Astrocyte (in vitro differentiated cells and primary cell): ENCODE data around the gene PRKCE. TPM values are rescaled to one million over a fixed set of nuclear protein-coding genes. Genes with fewer than 3 reads are reported as not detected.
A peak's percentile ranks its signal among the peaks of the same experiment; 100 is the strongest.

Source experiments
- DNase-seq: peaks from one replicate; pipeline ENCODE4 v3.0.0-alpha.2; 2010; ENCODE audit warnings: low read depth
- FAIRE-seq: peaks from 2 replicates; lab custom pipeline; 2011; peaks lifted over from hg19 to GRCh38; lab: Jason Lieb, UNC
- H2AFZ ChIP-seq: 2 replicates; pipeline ENCODE4 v1.6.0; 2012; ENCODE audit warnings: low read depth, low read length, inconsistent platforms
- H3K27ac ChIP-seq: 2 replicates; pipeline ENCODE4 v1.5.1; 2011; ENCODE audit warnings: low read depth, low read length, inconsistent platforms
- H3K27me3 ChIP-seq: 2 replicates; pipeline ENCODE4 v1.6.0; 2011; ENCODE audit warnings: low read length, inconsistent platforms; ENCODE audit not compliant: insufficient read depth
- H3K36me3 ChIP-seq: 2 replicates; pipeline ENCODE4 v1.5.1; 2011; ENCODE audit warnings: low read length, inconsistent platforms; ENCODE audit not compliant: insufficient read depth
- H3K4me1 ChIP-seq: 2 replicates; pipeline ENCODE4 v1.5.1; 2011; ENCODE audit warnings: low read length, inconsistent platforms; ENCODE audit not compliant: insufficient read depth
- H3K4me2 ChIP-seq: 2 replicates; pipeline ENCODE4 v1.6.0; 2012; ENCODE audit warnings: low read length, inconsistent platforms
- H3K4me3 ChIP-seq: 2 replicates; pipeline ENCODE4 v1.5.1; 2011; ENCODE audit warnings: low read depth, mild to moderate bottlenecking, low read length, inconsistent platforms; ENCODE audit not compliant: insufficient read depth
- H3K79me2 ChIP-seq: 2 replicates; pipeline ENCODE4 v1.6.0; 2012; ENCODE audit warnings: mild to moderate bottlenecking, low read length, inconsistent platforms; ENCODE audit not compliant: insufficient read depth
- H3K9ac ChIP-seq: 2 replicates; pipeline ENCODE4 v1.6.0; 2012; ENCODE audit warnings: mild to moderate bottlenecking, low read length, inconsistent platforms
- H3K9me3 ChIP-seq: 2 replicates; pipeline ENCODE4 v1.5.1; 2012; ENCODE audit warnings: low read depth, mild to moderate bottlenecking, low read length, inconsistent platforms; ENCODE audit not compliant: insufficient read depth
- H4K20me1 ChIP-seq: 2 replicates; pipeline ENCODE4 v1.6.0; 2012; ENCODE audit warnings: low read length, inconsistent platforms; ENCODE audit not compliant: insufficient read depth
- H3K27ac Mint-ChIP-seq: one replicate; pipeline ENCODE4 v1.8.0; 2021; ENCODE audit warnings: mild to moderate bottlenecking, mixed read lengths; ENCODE audit not compliant: unreplicated experiment
- H3K27me3 Mint-ChIP-seq: one replicate; pipeline ENCODE4 v1.8.0; 2021; ENCODE audit warnings: low read depth, mixed read lengths; ENCODE audit not compliant: unreplicated experiment
- H3K36me3 Mint-ChIP-seq: one replicate; pipeline ENCODE4 v1.8.0; 2021; ENCODE audit warnings: low read depth, mixed read lengths; ENCODE audit not compliant: unreplicated experiment
- H3K4me1 Mint-ChIP-seq: one replicate; pipeline ENCODE4 v1.8.0; 2021; ENCODE audit warnings: low read depth, mixed read lengths; ENCODE audit not compliant: unreplicated experiment
- H3K4me3 Mint-ChIP-seq: one replicate; pipeline ENCODE4 v1.8.0; 2021; ENCODE audit warnings: mild to moderate bottlenecking, moderate library complexity, mixed read lengths; ENCODE audit not compliant: unreplicated experiment
- H3K9me3 Mint-ChIP-seq: one replicate; pipeline ENCODE4 v1.8.0; 2021; ENCODE audit warnings: mild to moderate bottlenecking, mixed read lengths; ENCODE audit not compliant: unreplicated experiment
- CTCF ChIP-seq: IDR thresholded peaks from 2 replicates; pipeline ENCODE4 v1.5.1; 2011; ENCODE audit warnings: low read depth, mild to moderate bottlenecking, inconsistent platforms, low read length, moderate library complexity; ENCODE audit not compliant: insufficient read depth
- EZH2 ChIP-seq: IDR thresholded peaks from 2 replicates; pipeline ENCODE4 v1.6.1; 2012; ENCODE audit warnings: mild to moderate bottlenecking, low read length, inconsistent platforms; ENCODE audit not compliant: insufficient read depth
- total RNA-seq: library from RNA; stranded (reverse); gene quantifications from 2 replicates; pipeline ENCODE4 v1.2.1, GENCODE V29; 2021

The PRKCE gene
- total RNA-seq, 1 donor from 2014 or later, result 12.8 TPM

- no peak overlapping the region for H3K4me3 ChIP-seq
- H3K4me1 Mint-ChIP-seq, result peaks cover 6% of the 10 kb centered on the region
- H3K4me2 ChIP-seq, result no peak overlapping the region
- H3K79me2 ChIP-seq, result no peaks in the 10 kb centered on the region
- no peak for FAIRE-seq
- no peak overlapping the region for H3K27ac Mint-ChIP-seq
- DNase-seq, result no peak
- no peaks in the 10 kb centered on the region for H3K27me3 ChIP-seq
- no peak overlapping the region for H3K4me3 Mint-ChIP-seq
- no peaks in the 10 kb centered on the region for H3K9me3 ChIP-seq
- H3K4me1 ChIP-seq, result peaks cover 7% of the 10 kb centered on the region
- no peaks in the 10 kb centered on the region for H3K36me3 Mint-ChIP-seq
- H3K9ac ChIP-seq, result no peak overlapping the region
- H3K36me3 ChIP-seq, result no peaks in the 10 kb centered on the region
- no peaks in the 10 kb centered on the region for H4K20me1 ChIP-seq
- peaks cover 20% of the 10 kb centered on the region for H3K27me3 Mint-ChIP-seq
- TF ChIP-seq EZH2, result no peak
- no peaks in the 10 kb centered on the region for H3K9me3 Mint-ChIP-seq
- no peak overlapping the region for H3K27ac ChIP-seq
- H2AFZ ChIP-seq, result no peak overlapping the region
These were observed 306.2 kb downstream of the PRKCE start for GRCh38 chr2:45957533-45958227.

GRCh38 chr2:45960057-45960863 lies 308.8 kb downstream of the PRKCE start:
- Mint-ChIP-seq H3K4me3 (no peak overlapping the region), H3K4me1 (peaks cover 10% of the 10 kb centered on the region), H3K27ac (no peak overlapping the region), H3K36me3 (peaks cover 1% of the 10 kb centered on the region), H3K27me3 (peaks cover 11% of the 10 kb centered on the region), H3K9me3 (no peaks in the 10 kb centered on the region)
- DNase-seq (no peak), FAIRE-seq (no peak)
- H3K4me3 ChIP-seq, result no peak overlapping the region
- TF ChIP-seq EZH2 (no peak), CTCF (no peak)
- no peak overlapping the region for H3K4me2 ChIP-seq
- H2AFZ ChIP-seq, result no peak overlapping the region
- H3K9me3 ChIP-seq, result no peaks in the 10 kb centered on the region
- H3K4me1 ChIP-seq, result peaks cover 26% of the 10 kb centered on the region
- no peaks in the 10 kb centered on the region for H4K20me1 ChIP-seq
- no peak overlapping the region for H3K9ac ChIP-seq
- no peaks in the 10 kb centered on the region for H3K79me2 ChIP-seq
- no peak overlapping the region for H3K27ac ChIP-seq
- H3K36me3 ChIP-seq, result no peaks in the 10 kb centered on the region
- H3K27me3 ChIP-seq, result no peaks in the 10 kb centered on the region

GRCh38 chr2:45962177-45962921 lies 310.9 kb downstream of the PRKCE start:
- FAIRE-seq (no peak), DNase-seq (peak; percentile 62)

More at GRCh38 chr2:45962177-45962921, 310.9 kb downstream of the PRKCE start:
- peaks cover 10% of the 10 kb centered on the region for H3K4me1 Mint-ChIP-seq
- Histone ChIP-seq H3K4me3 (no peak overlapping the region), H3K27me3 (no peaks in the 10 kb centered on the region), H3K4me2 (peak overlapping the region; percentile 41), H3K9me3 (no peaks in the 10 kb centered on the region), H4K20me1 (no peaks in the 10 kb centered on the region), H3K4me1 (peaks cover 26% of the 10 kb centered on the region), H3K79me2 (no peaks in the 10 kb centered on the region), H2AFZ (no peak overlapping the region), H3K9ac (no peak overlapping the region), H3K36me3 (no peaks in the 10 kb centered on the region), H3K27ac (no peak overlapping the region)
- no peak overlapping the region for H3K4me3 Mint-ChIP-seq
- H3K36me3 Mint-ChIP-seq, result peaks cover 1% of the 10 kb centered on the region
- H3K27me3 Mint-ChIP-seq, result peaks cover 8% of the 10 kb centered on the region
- H3K9me3 Mint-ChIP-seq, result no peaks in the 10 kb centered on the region
- H3K27ac Mint-ChIP-seq, result no peak overlapping the region
- TF ChIP-seq CTCF (no peak), EZH2 (no peak)
